ENCODE data around the gene ATP5PO. TPM values are rescaled to one million over a fixed set of nuclear protein-coding genes. Genes with fewer than 3 reads are reported as not detected.

Gene ATP5PO
- total RNA-seq, 2 experiments from 2014 or later, result 210 to 227 TPM

DNA sequence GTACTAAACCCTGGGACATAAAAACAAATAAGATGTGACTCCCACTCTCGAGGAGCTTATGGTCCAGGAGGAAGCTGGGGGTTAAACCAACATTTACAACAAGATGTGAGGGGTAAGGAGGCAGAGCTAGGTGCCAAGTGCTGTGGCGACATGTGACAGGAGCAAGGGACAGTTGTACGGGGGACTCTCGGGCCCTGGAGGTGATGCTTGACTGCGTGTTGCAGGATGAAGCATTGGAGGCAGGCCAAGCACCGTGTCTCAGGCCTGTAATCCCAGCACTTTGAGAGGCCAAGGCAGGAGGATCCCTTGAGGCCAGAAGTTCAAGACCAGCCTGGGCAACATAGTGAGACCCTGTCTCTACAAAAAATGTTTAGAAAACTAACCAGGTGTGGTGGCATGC is 36.8 kb downstream of the ATP5PO start:
- H3K9me2 ChIP-seq (ENCODE audit: insufficient read depth, low read length), result no peaks in the 10 kb centered on the region
- no peak overlapping the region for H3K4me3 ChIP-seq (ENCODE audit: low read depth, low read length, poor library complexity, severe bottlenecking)
- ChIA-PET POLR2A (no interaction called here), CTCF (ENCODE audit: unreplicated experiment) (no interaction called here)
- no peaks in the 10 kb centered on the region for H3K36me3 ChIP-seq (ENCODE audit: insufficient read depth, low read length)
- no peak overlapping the region for H2AFZ ChIP-seq (ENCODE audit: low read length)
- no peak overlapping the region for H3K27ac ChIP-seq (ENCODE audit: low read depth, low read length, poor library complexity, severe bottlenecking)
- no peaks in the 10 kb centered on the region for H3K79me2 ChIP-seq (ENCODE audit: insufficient read depth, low read depth, low read length)
- H3K4me2 ChIP-seq (ENCODE audit: low read length), result no peak overlapping the region
- intact Hi-C loops (cut with micrococcal nuclease; ENCODE audit: unreplicated experiment), result no loop called here
- no peaks in the 10 kb centered on the region for H4K20me1 ChIP-seq (ENCODE audit: insufficient read depth, low read length)
- no peaks in the 10 kb centered on the region for H3K9me3 ChIP-seq (ENCODE audit: low read length)
- no peak for DNase-seq (ENCODE audit: low spot score)
- no TSS peak for BruUV-seq (replicated peaks)
- no peak for TF ChIP-seq CTCF (conservative IDR thresholded peaks at IDR 0.05; ENCODE audit: low read length)
- TF ChIP-seq EZH2phosphoT487 (IDR thresholded peaks at IDR 0.05; ENCODE audit: borderline replicate concordance, low read depth, low read length), result no peak
- no peaks in the 10 kb centered on the region for H3K4me1 ChIP-seq (ENCODE audit: insufficient read depth, low read length, poor library complexity, severe bottlenecking)

DNA sequence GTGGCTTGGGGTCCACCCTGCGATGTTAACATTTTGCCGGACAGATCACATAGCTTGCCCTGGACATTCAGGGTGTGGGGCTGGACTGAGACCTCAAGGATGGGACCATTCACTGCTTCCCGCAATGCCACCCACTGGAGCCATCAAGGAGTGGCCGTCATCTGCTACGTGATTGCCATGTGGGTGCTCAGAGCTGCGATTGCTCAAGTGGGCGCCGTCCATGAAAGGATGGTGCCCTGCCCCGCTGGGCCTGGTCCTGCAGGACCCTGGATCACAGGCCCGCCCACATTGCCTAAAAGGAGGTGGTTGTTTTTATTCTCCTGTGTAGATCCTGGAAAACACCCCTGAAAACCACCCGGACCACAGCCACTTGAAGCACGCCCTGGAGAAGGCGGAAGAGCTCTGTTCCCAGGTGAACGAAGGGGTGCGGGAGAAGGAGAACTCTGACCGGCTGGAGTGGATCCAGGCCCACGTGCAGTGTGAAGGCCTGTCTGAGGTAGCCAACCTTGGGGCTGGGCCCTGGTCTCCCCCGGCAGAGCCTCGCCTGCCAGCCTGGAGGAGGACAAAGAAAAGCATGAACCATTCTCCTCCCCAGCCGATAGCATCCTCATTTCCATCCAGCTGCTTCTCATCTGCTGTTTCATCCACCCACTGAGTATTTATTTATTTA is 40.4 kb downstream of the ATP5PO start:
- Histone ChIP-seq H2AFZ (ENCODE audit: low read length) (no peak overlapping the region), H3K79me2 (ENCODE audit: insufficient read depth, low read depth, low read length) (no peaks in the 10 kb centered on the region), H3K4me3 (ENCODE audit: low read depth, low read length, poor library complexity, severe bottlenecking) (no peak overlapping the region), H3K36me3 (ENCODE audit: insufficient read depth, low read length) (no peaks in the 10 kb centered on the region), H3K9me3 (ENCODE audit: low read length) (no peaks in the 10 kb centered on the region), H3K27ac (ENCODE audit: low read depth, low read length, poor library complexity, severe bottlenecking) (no peak overlapping the region), H3K4me2 (ENCODE audit: low read length) (no peak overlapping the region), H4K20me1 (ENCODE audit: insufficient read depth, low read length) (no peaks in the 10 kb centered on the region), H3K4me1 (ENCODE audit: insufficient read depth, low read length, poor library complexity, severe bottlenecking) (no peaks in the 10 kb centered on the region), H3K9me2 (ENCODE audit: insufficient read depth, low read length) (no peaks in the 10 kb centered on the region)
- DNase-seq (ENCODE audit: low spot score), result no peak
- ChIA-PET POLR2A (no interaction called here), CTCF (ENCODE audit: unreplicated experiment) (no interaction called here)
- intact Hi-C loops (cut with micrococcal nuclease; ENCODE audit: unreplicated experiment), result no loop called here
- no TSS peak for BruUV-seq (replicated peaks)
- no peak for TF ChIP-seq CTCF (conservative IDR thresholded peaks at IDR 0.05; ENCODE audit: low read length)

- H3K9me3 ChIP-seq (ENCODE audit: low read length), result no peaks in the 10 kb centered on the region
- intact Hi-C loops (cut with micrococcal nuclease; ENCODE audit: unreplicated experiment), result no loop called here
- H3K4me1 ChIP-seq (ENCODE audit: insufficient read depth, low read length, poor library complexity, severe bottlenecking), result no peaks in the 10 kb centered on the region
- no peak overlapping the region for H3K4me2 ChIP-seq (ENCODE audit: low read length)
- no peak for DNase-seq (ENCODE audit: low spot score)
- CTCF ChIA-PET (ENCODE audit: unreplicated experiment), result no interaction called here
- POLR2A ChIA-PET, result interaction anchor here (0.6 kb wide), 1 partner anchor 1167 kb away, joined by 3 read pairs; no protein-coding TSS in a partner anchor
- H3K36me3 ChIP-seq (ENCODE audit: insufficient read depth, low read length), result no peaks in the 10 kb centered on the region
- H3K9me2 ChIP-seq (ENCODE audit: insufficient read depth, low read length), result no peaks in the 10 kb centered on the region
- H3K4me3 ChIP-seq (ENCODE audit: low read depth, low read length, poor library complexity, severe bottlenecking), result no peak overlapping the region
- H2AFZ ChIP-seq (ENCODE audit: low read length), result no peak overlapping the region
- H3K27ac ChIP-seq (ENCODE audit: low read depth, low read length, poor library complexity, severe bottlenecking), result no peak overlapping the region
- no TSS peak for BruUV-seq (replicated peaks)
- H3K79me2 ChIP-seq (ENCODE audit: insufficient read depth, low read depth, low read length), result no peaks in the 10 kb centered on the region
- no peak for TF ChIP-seq CTCF (conservative IDR thresholded peaks at IDR 0.05; ENCODE audit: low read length)
- TF ChIP-seq EZH2phosphoT487 (IDR thresholded peaks at IDR 0.05; ENCODE audit: borderline replicate concordance, low read depth, low read length), result no peak
- no peaks in the 10 kb centered on the region for H4K20me1 ChIP-seq (ENCODE audit: insufficient read depth, low read length)
Observed at GRCh38 chr21:33874161-33874560, 41.4 kb downstream of the ATP5PO start.

Data from OCI-LY7 (cell line).